Urothelium cell line (cell line): ENCODE results near the gene CYB5D1.

ENCODE experiments used
- DNase-seq: peaks from one replicate; pipeline ENCODE4 v3.0.0; 2011; ENCODE audit warnings: low spot score, mixed read lengths
- FAIRE-seq: peaks from 2 replicates; lab custom pipeline; 2011; peaks lifted over from hg19 to GRCh38; lab: Jason Lieb, UNC

Gene CYB5D1

DNA sequence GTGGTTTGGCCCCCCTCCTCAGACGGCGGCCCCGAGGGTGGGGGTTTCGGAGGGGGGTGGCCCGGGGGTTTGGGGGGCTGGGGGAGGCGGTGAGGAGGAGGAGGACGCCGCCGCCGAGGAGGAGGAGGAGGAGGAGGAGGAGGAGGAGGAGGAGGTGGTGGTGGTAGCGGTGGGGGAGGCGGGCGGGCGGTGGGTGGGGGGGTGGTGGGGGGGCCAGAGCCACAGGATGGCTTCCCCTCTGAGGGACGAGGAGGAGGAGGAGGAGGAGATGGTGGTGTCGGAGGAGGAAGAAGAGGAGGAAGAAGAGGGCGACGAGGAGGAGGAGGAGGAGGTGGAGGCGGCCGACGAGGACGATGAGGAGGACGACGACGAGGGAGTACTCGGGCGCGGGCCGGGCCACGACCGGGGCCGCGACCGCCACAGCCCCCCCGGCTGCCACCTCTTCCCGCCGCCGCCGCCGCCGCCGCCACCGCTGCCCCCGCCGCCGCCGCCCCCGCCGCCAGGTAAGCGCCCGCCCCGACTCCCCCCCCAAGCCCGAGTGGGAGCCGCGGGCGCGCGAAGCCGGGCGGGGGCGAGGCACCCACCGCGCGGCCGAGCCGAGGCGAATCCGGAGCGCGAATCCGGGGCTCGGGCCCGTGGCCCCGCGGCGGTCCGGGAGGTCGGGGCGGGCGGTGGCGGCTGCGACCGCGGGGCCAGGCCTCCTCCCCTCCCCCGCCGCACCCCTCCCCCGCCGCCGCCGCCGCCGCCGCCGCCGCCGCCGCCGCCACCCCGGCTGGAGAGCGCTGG lies 27.0 kb downstream of the CYB5D1 start:
- peak; percentile 31 for DNase-seq
- no peak for FAIRE-seq

DNA sequence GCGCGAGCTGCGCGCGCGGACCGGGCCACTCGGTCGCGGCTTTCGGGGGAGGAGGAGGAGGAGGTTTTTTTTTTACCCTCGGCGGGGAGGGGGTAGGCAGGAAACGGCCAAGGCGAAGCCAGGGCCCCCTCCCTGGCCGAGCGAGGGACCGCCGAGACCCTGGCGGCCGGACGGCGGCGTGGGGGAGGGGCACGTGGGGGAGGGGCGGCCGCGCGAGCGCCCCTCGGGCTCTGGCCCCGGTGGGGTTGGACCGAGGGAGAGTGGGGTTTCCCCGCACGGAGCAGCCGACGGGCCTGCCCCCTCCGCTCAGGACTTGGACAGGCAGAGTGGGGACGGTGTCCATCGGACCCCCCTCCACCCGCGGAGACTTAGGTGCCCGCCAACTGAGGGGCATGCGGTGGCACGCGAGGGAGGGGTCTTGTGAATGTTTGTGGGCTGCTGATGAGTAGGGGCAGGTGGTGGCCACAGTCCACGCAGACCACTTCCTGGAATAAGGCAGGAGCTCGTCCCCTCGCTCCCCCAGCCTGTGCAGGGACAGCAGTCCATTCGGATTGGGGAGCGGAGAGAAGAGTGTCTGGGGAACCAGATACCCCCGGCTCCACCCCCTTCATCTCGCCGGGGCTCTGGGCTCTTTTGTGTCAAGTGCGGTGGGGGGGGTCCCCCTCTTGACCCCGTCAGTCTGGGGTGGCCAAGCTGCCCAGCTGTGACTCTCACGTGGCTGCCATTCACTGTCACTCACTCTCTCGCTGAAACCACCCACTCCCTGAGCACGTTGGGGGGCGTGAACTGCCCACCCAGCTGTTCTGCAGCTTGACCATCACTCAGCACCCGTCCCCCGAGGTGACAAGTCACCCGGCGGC lies 27.8 kb downstream of the CYB5D1 start:
- DNase-seq (peak; percentile 42), FAIRE-seq (no peak)

DNA sequence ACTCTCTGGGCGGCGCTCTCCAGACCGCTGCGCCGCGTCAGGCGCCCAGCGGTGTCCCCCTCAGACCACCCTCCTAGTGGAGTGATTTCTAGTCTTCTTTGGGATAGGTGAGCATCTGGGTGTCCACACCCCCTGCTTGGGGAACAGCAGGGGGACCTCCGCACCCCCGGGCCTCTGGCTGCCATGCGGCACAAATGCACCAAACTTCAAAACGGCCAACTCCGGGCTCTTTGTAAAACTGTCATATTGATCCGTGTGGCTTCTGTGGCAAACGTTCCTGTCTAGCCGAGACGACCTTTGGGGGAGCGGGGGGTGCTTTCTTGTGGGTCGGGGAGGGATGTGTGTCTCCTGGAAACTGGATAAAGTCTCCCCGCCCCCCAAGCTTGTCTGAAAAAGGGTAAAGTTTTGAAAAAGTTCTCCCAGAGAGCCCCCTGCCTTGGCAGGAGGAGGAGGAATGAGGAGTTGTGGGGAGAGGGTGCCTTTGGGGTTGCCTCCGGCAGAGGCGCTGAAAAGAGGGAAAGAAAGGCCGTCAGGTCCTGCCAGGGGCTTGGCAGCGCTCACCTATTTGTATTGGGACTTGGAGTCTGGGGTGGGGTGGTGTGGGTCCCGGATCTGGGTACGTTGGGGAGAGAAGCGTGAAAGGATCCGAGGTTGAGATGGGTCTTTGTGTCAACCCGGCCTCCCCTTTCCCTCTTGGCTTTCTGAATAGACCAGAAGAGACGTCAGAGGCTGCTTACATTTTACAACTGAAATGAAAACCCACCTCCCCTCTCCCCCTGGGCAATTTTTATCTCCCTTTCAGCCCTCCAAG lies 28.6 kb downstream of the CYB5D1 start:
- DNase-seq = peak; percentile 27
- no peak for FAIRE-seq

DNA sequence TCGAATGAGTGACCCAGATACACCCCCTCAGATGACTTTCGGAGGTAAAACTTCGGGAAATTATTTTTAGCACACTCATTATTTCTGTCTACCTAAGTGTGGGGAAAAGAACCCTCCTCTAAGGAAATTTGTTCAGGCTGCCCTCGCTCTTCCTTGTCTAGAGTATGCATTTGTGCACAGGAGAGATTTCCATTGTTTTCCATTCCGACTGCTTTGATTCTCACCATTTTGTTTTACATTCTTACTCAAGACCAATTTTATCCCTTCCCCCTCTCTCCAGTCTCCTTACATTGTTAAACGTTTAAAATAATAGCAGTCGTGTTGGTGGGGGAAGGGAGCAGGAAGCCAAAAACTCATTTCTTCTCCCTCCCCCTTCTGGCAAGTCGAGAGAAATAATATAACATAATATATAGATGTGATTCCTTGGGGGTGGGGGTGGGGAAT lies 29.3 kb downstream of the CYB5D1 start:
- FAIRE-seq (no peak), DNase-seq (no peak)

DNA sequence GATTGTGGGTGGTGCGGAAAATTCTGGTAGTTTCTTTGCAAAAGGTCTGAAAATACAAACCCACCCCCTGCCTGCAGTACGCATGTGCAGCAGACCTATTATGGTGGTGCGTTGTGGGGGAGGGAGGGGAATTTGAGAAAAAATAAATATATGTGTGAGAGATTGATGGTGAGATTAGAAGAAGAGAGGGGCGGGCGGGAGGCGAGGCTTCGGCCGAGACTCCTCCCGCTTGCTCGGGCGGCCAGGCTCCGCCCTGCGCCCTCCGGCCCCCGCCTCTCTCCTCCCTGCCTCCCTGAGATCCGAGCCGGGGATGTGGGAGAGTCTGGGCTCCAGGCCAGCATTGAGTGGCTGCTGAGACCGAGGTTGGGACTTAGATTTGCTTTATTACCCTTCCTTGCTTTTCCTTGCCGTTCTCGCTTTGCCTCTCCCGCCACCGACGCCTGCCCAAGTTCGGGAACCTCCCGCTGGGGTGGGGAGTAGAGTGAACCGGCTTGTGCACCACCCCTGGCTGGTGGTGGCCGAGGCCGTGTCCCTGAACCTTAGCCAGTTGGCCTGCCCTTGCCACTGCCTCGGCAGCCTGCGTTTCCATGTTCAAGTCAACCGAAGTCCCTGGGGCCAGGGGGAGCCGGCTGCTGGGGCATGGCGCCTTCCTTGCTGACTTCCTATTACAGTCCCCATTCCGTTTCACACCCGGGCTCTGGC lies 29.8 kb downstream of the CYB5D1 start:
- FAIRE-seq (no peak), DNase-seq (peak; percentile 88)

DNA sequence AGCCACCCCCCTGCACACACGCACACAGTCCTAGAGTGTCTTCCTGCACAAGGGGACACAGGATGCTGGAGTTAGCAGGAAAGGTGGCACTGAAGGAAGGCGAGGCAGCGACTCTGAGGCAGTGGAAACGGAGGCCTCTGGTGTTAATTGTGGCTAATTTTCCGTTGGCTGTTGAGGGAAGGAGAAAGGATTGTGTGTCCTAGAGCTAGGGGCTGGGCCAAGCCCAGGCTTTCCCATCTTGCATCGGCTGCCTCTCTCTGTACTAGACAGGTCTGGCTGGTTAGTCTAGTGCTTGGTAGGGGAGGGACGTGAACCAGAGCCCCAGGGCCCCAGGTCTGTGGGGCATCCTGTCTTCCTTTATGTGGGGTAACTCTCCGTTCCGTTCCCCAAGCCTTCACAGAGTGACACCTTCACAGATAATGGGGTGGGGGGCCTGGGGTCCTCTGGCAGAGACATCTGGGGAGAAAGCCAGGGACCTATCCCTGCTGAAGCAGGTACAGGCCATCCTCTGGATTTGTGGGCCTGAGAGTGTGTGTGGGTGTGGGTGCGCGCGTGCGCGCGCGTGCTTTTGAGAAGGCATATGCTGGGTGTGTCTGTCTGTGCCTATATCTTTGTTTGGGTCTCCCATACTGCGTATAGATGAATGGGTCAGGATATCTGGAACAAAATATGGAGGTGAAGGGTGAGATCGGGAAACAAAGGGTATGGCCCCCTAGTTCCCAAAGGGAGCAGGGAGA lies 30.5 kb downstream of the CYB5D1 start, which contains the start of gene CHD3:
CHD3 (plus strand) TSS at position 606 of the 737 bp plus-strand sequence. CDS start 212 bp downstream, outside the sequence.
- FAIRE-seq = no peak
- DNase-seq = no peak

DNA sequence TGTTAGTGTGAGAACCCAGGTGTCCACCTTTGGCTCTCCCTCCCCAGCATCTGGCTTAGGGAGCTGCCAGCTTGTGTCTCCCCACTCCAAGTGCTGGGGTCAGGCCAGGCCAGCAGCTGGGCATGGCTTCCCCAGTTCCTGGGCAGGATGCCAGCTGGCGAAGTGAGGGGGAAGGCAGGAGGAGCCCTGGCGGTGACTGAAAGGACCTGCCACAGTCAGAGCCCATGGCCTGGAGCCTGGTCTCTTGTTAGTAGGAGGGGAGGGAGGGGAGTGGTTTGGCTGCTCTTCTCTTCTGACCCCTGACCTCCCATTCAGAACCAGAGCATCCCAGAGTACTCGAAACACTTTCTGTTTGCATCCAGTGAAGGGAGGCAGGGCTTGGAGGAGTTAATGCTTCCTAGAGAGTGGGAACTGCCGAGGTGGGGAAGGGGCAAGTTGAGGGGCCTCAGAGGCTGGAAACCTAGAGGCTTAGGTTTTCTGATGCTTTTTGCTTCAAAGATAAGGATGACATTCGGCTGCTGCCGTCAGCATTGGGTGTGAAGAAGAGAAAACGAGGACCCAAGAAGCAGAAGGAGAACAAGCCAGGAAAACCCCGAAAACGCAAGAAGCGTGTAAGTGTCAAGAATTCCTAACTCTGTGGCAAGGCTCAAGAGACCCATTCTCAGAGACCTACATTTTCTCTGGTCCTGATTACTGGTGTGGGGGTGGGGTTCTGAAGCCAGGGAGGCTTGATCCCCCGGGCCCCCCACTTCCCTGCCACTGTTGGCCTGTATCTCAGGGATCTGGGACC lies 31.6 kb downstream of the CYB5D1 start:
- no peak for FAIRE-seq
- DNase-seq = peak; percentile 82

DNA sequence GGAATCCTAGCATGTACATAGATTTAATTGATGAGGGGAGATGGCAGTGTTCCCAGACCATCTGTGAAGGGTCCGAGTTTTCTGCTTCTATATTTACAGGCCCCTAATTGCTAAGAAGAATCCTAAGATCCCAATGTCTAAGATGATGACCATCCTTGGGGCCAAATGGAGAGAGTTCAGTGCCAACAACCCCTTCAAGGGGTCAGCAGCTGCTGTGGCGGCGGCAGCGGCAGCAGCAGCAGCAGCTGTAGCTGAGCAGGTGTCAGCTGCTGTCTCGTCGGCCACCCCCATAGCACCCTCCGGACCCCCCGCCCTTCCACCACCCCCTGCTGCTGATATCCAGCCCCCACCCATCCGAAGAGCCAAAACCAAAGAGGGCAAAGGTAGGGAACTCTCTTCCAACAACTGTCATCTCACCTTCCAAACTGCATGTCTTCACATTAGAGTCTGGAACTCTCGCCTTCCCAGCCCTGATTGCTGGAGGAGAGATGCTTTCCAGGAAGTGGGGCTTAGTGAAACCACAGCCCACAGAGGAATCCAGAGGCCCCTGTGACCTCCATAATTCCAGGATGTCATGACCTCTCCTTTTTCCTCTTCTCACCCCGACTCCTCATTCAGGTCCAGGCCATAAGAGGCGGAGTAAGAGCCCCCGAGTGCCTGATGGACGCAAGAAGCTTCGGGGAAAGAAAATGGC lies 35.5 kb downstream of the CYB5D1 start:
- DNase-seq (no peak), FAIRE-seq (no peak)

DNA sequence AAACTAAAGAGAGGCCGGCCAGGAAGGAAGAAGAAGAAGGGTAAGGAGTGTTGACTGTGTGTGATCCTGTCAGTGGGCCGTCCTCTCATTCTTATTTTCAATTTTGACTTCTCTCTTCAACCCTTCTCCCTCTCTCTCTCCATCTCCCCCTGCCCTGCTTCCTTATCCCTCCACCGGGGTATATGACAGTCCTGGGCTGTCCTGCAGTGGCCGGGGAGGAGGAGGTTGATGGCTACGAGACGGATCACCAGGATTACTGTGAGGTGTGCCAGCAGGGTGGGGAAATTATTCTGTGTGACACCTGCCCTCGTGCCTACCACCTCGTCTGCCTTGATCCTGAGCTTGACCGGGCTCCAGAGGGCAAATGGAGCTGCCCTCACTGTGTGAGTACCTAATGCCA lies 36.4 kb downstream of the CYB5D1 start:
- DNase-seq (no peak), FAIRE-seq (no peak)

DNA sequence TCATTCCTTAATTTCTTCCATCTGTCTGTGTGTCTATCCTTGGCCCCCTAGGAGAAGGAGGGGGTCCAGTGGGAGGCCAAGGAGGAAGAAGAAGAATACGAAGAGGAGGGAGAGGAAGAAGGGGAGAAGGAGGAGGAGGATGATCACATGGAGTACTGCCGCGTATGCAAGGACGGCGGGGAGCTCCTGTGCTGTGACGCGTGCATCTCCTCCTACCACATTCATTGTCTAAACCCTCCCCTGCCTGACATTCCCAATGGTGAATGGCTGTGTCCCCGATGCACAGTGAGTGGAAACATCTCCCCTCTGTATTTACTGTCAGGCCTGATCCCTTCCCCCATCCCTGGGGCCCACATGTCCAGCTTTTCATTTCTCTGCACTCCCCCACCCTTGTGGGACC lies 37.1 kb downstream of the CYB5D1 start:
- DNase-seq (no peak), FAIRE-seq (no peak)

DNA sequence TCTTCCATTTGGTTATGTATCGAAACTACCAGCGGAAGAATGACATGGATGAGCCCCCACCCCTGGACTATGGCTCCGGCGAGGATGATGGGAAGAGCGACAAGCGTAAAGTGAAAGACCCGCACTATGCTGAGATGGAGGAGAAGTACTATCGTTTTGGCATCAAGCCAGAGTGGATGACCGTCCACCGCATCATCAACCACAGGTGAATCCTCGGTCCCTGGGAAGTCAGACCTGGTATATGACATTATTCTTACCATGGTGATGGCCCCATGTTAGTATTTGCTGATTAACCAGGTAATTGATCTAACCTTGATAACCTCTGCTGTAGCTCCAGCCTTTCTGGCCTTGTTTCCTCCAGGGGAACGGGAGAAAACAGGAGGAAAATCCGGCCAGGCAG lies 39.3 kb downstream of the CYB5D1 start:
- no peak for FAIRE-seq

DNA sequence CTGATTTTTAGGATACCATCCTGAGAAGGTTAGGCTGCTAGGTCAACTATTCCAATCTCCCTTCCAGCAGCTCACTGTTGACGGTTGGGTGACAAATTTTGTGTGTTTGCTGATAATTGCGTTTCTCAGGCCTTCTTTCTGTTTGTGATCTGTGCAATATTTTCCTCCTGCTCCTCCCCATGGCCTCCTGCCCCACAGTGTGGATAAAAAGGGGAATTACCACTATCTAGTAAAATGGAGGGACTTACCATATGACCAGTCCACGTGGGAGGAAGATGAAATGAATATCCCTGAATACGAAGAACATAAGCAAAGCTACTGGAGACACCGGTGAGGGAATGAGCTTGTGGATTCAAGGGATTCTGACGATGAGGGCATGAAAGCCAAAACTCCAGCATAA lies 40.0 kb downstream of the CYB5D1 start:
- DNase-seq (no peak), FAIRE-seq (no peak)

More for the DNA sequence above, 39.3 kb downstream of the CYB5D1 start:
- no peak for DNase-seq

DNA sequence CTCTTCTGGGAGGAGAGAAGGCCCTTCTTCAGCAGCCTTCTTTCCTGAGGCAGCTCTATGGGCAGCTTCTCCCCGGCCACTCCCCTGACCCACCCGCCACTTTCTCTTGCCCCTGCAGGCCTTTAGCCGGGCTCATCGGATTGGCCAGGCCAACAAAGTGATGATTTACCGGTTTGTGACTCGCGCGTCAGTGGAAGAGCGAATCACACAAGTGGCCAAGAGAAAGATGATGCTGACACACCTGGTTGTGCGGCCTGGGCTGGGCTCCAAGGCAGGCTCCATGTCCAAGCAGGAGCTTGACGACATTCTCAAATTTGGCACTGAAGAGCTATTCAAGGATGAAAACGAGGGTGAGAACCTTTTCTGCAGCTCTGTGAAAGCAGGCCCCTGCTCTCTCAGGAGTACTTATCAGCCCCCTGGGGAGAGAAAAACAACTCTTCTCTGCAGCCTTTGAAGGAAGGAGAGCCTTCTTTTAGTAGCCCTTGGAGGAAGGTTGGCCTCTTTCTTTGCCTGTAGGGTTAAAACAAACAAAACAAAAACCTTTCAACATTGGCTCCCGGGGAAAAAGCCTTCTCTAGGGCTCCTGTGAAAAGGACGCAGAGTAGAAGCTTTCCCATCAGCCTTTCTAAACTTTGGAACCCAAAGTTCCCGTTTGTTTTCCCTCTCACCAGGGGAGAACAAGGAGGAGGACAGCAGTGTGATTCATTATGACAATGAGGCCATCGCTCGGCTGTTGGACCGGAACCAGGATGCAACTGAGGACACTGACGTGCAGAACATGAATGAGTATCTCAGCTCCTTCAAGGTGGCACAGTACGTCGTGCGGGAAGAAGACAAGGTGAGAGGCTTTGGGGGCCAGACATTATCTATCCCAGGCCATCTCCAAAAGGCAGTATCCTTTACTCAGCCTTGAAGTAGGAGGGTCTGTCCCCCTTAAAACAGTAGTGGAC lies 45.6 kb downstream of the CYB5D1 start:
- FAIRE-seq (no peak), DNase-seq (no peak)

DNA sequence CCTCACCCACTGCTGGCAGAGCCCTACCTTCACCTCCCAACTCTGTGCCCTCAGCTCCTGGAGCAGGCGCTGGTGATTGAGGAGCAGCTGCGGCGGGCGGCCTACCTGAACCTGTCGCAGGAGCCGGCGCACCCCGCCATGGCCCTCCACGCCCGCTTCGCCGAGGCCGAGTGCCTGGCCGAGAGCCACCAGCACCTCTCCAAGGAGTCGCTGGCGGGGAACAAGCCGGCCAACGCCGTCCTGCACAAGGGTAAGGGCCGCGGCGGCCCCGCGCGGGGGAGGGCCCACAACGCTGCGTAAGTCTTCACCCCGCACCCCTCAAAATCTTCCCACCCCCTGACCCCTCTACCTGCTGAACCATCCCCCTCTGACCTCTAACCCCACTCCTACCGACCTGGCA lies 51.3 kb downstream of the CYB5D1 start:
- FAIRE-seq (no peak), DNase-seq (no peak)

DNA sequence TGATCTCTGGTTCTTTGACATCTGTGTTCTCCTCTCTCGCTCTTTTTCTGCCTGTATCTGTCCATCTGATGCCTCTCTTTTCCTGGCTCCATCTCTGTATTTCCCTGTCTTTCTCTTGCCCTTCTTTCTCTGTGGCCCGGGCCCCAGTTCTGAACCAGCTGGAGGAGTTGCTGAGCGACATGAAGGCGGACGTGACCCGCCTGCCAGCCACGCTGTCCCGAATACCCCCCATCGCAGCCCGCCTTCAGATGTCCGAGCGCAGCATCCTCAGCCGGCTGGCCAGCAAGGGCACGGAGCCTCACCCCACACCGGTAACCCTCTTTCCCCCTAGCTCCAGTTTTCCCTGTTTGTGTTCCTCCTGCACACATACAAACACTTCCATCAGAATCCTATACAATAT lies 52.5 kb downstream of the CYB5D1 start:
- no peak for DNase-seq
- no peak for FAIRE-seq

DNA sequence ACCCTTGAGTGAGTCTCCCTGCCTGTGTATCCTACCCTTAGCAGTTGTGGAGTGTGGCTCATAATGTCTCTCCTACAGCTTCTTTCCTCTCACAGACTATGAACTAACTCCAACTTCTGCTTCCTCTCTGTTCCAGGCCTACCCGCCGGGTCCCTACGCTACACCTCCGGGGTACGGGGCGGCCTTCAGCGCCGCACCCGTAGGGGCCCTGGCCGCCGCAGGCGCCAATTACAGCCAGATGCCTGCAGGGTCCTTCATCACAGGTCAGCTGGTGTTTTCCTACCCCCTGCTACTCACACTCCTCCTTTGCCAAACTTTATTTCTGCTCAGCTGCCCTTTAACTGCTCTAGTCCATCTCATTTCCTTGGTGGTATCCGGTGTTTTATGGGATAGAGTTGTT lies 52.9 kb downstream of the CYB5D1 start:
- FAIRE-seq (no peak), DNase-seq (no peak)

DNA sequence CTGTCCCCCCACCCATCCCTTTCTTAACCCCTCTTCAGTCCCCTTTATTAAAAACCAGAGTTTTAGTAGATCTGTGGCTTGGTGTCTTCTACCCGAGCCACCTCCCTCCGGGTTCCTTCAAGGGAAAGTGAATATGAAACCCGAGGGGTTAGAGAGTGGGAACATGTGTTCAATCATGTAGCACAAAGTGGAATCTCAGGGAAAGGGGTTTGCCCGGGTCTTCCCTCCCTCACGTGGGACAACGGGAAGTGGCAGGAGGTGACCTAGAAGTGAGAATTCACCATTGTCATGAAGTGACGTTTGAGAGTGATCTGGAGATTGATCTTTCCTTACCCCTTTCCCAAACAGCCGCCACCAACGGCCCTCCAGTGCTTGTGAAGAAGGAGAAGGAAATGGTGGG lies 53.3 kb downstream of the CYB5D1 start:
- no peak for FAIRE-seq

More for the DNA sequence above, 53.3 kb downstream of the CYB5D1 start:
- DNase-seq = no peak
